Mesothelial cell of epicardium (in vitro differentiated cells): ENCODE results near the gene ADAMTSL5. TPM values are rescaled to one million over a fixed set of nuclear protein-coding genes. Genes with fewer than 3 reads are reported as not detected.

Source experiments
- DNase-seq, 2 experiments: peaks; one replicate each; pipeline ENCODE4 v3.0.0; 2021; ENCODE audit warnings: low spot score in 2 of 2; ENCODE audit not compliant: unreplicated experiment in 2 of 2
- H3K27ac Mint-ChIP-seq: 2 replicates; pipeline ENCODE4 v1.8.0; 2021; ENCODE audit warnings: mixed read lengths
- H3K27me3 Mint-ChIP-seq: 2 replicates; pipeline ENCODE4 v1.8.0; 2021; ENCODE audit warnings: low read depth, mixed read lengths
- H3K36me3 Mint-ChIP-seq: 2 replicates; pipeline ENCODE4 v1.8.0; 2021; ENCODE audit warnings: mixed read lengths
- H3K4me1 Mint-ChIP-seq: 2 replicates; pipeline ENCODE4 v1.8.0; 2021; ENCODE audit warnings: mixed read lengths
- H3K4me3 Mint-ChIP-seq: 2 replicates; pipeline ENCODE4 v1.8.0; 2021; ENCODE audit warnings: mild to moderate bottlenecking, moderate library complexity, mixed read lengths
- H3K9me3 Mint-ChIP-seq: 2 replicates; pipeline ENCODE4 v1.8.0; 2021; ENCODE audit warnings: mixed read lengths
- CTCF ChIP-seq: fragments of 200-600 bp; sonication (generic); IDR thresholded peaks from one replicate; pipeline ENCODE4 v1.5.0; 2021; ENCODE audit warnings: antibody characterized with exemption; ENCODE audit not compliant: unreplicated experiment
- total RNA-seq: library from RNA; stranded (reverse); gene quantifications from 3 replicates; pipeline ENCODE4 v1.2.1, GENCODE V29; 2021

ADAMTSL5 gene
- total RNA-seq, 1 donor from 2014 or later = 4.6 TPM

- no peak overlapping the region for H3K27ac Mint-ChIP-seq
- H3K9me3 Mint-ChIP-seq = no peaks in the 10 kb centered on the region
- no peak for DNase-seq
- peak overlapping the region; percentile 53 for H3K4me3 Mint-ChIP-seq
- H3K36me3 Mint-ChIP-seq = no peaks in the 10 kb centered on the region
- H3K4me1 Mint-ChIP-seq = peaks cover 15% of the 10 kb centered on the region
- no peak for TF ChIP-seq CTCF
- peaks cover 54% of the 10 kb centered on the region for H3K27me3 Mint-ChIP-seq
Observed at GRCh38 chr19:1511318-1512317, 1.2 kb downstream of the ADAMTSL5 start.

GRCh38 chr19:1510807-1511206 lies 2.0 kb downstream of the ADAMTSL5 start:
- H3K4me3 Mint-ChIP-seq = no peak overlapping the region
- H3K27ac Mint-ChIP-seq = peak overlapping the region; percentile 61
- H3K4me1 Mint-ChIP-seq = peaks cover 15% of the 10 kb centered on the region
- no peaks in the 10 kb centered on the region for H3K36me3 Mint-ChIP-seq
- no peak for DNase-seq
- no peak for TF ChIP-seq CTCF
- no peaks in the 10 kb centered on the region for H3K9me3 Mint-ChIP-seq
- H3K27me3 Mint-ChIP-seq = peaks cover 51% of the 10 kb centered on the region

GRCh38 chr19:1510442-1510806 lies 2.4 kb downstream of the ADAMTSL5 start:
- no peaks in the 10 kb centered on the region for H3K36me3 Mint-ChIP-seq
- no peak for DNase-seq
- H3K4me1 Mint-ChIP-seq = peaks cover 15% of the 10 kb centered on the region
- no peak overlapping the region for H3K27ac Mint-ChIP-seq
- no peak overlapping the region for H3K4me3 Mint-ChIP-seq
- H3K27me3 Mint-ChIP-seq = peaks cover 50% of the 10 kb centered on the region
- no peaks in the 10 kb centered on the region for H3K9me3 Mint-ChIP-seq
- TF ChIP-seq CTCF = no peak

- peaks cover 15% of the 10 kb centered on the region for H3K4me1 Mint-ChIP-seq
- peak overlapping the region; percentile 32 for H3K4me3 Mint-ChIP-seq
- DNase-seq = no peak
- no peaks in the 10 kb centered on the region for H3K36me3 Mint-ChIP-seq
- no peak for TF ChIP-seq CTCF
- H3K9me3 Mint-ChIP-seq = no peaks in the 10 kb centered on the region
- H3K27me3 Mint-ChIP-seq = peaks cover 50% of the 10 kb centered on the region
- H3K27ac Mint-ChIP-seq = peak overlapping the region; percentile 22
Observed at GRCh38 chr19:1509602-1510441, 3.0 kb downstream of the ADAMTSL5 start.

- H3K27ac Mint-ChIP-seq = no peak overlapping the region
- no peak for TF ChIP-seq CTCF
- peaks cover 18% of the 10 kb centered on the region for H3K4me1 Mint-ChIP-seq
- no peak for DNase-seq
- H3K4me3 Mint-ChIP-seq = no peak overlapping the region
- H3K36me3 Mint-ChIP-seq = no peaks in the 10 kb centered on the region
- H3K27me3 Mint-ChIP-seq = peaks cover 54% of the 10 kb centered on the region
- H3K9me3 Mint-ChIP-seq = no peaks in the 10 kb centered on the region
Observed at GRCh38 chr19:1508507-1508856, 4.3 kb downstream of the ADAMTSL5 start.
